HG02943 (cell line): ENCODE results near the gene ARF5.

ENCODE experiments used
- ATAC-seq: cut with Tn5 transposase; IDR thresholded peaks from one replicate; pipeline ENCODE4 v1.9.1; 2021; ENCODE audit warnings: mild to moderate bottlenecking, low read depth, moderate library complexity; ENCODE audit not compliant: unreplicated experiment

The ARF5 gene

DNA sequence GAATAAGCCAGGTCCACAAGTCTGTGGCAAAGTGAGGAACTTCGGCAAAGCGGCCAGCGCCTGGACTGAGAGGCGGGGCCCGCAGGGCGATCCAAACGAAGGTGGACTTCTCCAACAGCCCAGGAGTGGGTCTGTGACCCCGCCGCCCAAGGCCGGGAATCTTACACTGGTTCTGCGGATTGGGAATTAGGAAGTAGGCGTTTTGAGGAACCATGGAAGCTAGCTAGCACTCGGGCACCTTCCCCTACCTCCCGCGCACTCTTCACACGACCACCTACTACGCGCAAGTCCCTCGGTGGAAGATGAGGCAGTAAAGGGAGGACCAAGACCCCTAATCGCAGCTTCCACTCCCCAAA, 570 bp upstream of the ARF5 start:
- ATAC-seq: no peak

DNA sequence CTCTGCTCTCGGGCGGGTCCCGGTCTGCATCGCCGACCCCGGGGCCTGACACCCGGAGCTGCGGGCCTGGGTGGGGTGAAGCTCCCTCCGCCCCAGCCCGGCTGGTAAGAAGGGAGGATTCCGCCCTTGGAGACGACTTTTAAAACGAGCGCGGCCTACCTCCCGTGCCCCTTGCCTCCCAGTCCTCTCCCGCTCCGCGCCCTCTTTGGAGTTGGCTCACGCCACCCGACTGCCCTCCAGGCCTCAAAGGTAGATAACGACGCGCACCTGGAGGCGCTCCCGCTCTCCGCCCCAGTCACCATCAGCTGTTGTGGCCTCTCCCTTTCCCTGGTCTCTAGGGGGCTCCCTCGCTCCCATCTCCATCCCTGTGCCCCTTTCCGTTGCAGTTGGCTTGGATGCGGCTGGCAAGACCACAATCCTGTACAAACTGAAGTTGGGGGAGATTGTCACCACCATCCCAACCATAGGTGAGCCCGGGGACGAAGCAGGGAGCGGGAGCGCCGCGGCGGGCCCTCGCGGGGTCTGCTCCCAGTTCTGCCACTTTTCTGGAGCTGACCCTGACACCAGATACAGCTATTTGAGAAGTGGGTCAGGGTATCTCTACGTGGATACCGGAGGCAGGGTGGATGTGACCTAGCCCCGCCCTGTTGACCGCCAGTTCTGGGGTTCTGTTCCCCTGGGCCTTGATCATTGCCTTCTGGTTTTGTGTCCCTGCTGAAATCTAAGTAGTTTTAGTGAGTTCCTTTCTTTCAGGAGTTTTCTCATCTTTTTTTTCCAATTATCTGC, 679 bp downstream of the ARF5 start:
- peak; percentile 28 for ATAC-seq

DNA sequence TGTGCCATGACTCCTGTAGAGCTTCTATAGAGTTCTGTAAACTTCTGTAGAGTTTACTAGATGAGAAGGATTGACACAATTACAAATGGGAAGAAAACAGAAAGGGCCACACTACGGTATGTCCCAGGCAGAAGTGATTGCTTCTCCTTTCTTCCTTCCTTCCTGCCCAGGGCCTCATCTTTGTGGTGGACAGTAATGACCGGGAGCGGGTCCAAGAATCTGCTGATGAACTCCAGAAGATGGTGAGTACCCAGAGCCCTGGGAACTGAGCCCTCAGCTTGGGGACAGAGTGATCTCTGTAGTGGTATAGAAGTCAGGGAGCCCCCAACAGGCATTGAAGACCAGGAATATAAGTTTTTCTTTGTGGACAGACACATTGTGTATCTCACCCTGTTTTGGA, 1.7 kb downstream of the ARF5 start:
- no peak for ATAC-seq

DNA sequence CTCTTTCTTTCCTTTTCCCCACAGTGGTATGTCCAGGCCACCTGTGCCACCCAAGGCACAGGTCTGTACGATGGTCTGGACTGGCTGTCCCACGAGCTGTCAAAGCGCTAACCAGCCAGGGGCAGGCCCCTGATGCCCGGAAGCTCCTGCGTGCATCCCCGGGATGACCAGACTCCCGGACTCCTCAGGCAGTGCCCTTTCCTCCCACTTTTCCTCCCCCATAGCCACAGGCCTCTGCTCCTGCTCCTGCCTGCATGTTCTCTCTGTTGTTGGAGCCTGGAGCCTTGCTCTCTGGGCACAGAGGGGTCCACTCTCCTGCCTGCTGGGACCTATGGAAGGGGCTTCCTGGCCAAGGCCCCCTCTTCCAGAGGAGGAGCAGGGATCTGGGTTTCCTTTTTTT, 3.0 kb downstream of the ARF5 start:
- ATAC-seq: no peak

DNA sequence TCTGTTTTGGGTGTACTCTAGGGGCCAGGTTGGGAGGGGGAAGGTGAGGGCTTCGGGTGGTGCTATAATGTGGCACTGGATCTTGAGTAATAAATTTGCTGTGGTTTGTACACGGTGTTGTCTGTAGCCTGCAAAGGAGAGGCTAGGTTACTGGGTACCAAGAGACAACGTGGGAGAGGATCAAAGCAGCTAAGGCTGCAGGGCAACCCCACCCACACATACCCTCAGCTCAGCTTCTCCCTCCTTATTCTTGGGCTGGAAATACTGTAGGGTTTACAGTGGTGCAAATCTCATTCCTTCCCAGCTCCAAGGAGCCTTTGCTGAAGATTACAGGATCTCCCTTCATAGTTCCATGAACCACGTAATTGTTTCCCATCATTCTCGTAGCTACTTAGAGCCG, 3.4 kb downstream of the ARF5 start:
- no peak for ATAC-seq

DNA sequence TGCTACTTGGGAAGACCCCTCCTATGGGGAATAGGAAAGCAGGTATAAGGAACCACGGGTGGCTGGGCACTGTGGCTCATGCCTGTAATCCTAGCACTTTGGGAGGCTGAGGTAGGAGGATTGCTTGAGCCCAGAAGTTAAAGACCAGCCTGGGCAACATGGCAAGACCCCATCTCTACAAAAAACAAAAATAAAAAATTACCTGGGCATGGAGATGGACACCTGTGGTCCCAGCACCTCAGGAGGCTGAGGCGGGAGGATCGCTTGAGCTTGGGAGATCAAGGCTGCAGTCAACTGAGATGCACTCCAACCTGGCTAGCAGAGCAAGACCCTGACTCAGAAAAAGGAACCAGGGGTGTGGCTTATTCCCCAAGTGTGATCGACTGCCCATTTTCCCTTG, 4.3 kb downstream of the ARF5 start:
- ATAC-seq: no peak

DNA sequence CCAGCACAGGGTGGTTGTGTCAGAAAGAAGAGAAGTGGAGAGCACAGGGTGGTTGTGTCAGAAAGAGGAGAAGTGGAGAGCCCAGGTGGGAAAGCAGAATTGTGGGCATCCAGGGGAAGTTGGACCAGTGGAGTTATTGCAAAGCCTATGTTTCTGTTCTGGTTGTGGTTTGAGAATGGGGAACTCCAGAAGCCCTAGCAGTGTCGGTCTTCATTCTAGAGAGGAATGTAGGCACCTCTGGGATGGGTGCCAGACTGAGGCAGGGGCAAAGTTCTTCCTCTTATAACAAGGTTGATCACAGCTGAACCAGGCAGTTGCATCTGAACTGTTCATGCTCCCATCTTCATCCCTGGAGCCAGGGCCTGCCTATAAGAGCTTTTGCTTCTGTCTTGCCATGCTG, 6.3 kb downstream of the ARF5 start:
- no peak for ATAC-seq

DNA sequence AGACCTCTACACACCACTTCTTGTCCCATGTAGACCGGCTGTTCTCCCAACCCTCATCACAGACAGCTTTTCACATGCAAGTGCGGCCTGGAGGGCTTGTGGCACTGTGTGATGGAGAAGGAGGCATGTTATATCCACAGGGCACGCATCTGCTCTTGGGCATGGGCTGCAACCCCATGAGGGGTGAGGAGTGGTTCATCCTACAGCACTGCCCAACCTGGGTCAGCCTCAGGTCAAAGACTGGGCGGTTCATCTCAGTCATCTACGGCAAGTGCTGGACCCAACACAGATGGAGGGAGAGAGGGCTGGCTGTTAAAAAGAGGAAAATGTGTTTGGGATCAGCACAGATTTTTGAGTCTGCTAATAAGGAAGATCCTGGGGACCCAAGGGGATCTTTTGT, 7.5 kb downstream of the ARF5 start:
- no peak for ATAC-seq

DNA sequence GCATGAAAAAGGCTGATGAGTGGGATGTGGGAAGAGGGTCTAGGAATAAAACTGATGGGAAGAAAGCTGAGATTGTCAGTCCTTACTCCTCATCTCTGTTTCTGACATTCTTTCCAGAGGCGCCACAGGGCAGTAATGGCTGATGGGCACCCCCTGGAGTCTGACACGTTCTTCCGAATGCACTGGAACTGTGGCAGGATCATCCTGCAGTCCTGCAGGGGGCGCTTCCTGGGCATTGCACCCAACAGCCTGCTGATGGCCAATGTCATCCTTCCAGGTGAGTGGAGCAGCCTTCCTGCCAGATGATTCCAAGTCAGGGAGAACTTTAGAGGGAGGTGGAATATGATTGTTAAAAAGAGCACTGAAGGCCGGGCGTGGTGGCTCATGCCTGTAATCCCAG, 10.1 kb downstream of the ARF5 start:
- no peak for ATAC-seq

DNA sequence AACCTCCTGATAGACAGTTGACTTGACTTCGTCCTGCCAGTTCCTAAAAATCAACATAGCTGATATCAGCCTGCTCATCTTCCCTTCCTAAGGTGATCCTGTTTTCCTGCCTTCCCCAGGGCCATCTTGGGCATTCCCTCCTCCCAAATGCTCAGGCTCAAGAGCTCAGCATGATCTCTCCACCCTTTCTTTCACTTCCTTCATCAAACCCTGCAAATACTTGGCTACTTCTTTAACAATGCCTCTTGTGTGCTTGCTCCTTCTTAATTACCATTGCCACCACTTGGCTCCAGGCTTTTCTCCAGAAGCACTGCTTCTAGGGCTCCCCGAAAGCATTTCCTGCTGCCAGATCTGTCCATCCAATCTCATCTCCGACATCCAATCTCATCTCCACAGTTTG, 12.7 kb downstream of the ARF5 start:
- ATAC-seq: no peak

DNA sequence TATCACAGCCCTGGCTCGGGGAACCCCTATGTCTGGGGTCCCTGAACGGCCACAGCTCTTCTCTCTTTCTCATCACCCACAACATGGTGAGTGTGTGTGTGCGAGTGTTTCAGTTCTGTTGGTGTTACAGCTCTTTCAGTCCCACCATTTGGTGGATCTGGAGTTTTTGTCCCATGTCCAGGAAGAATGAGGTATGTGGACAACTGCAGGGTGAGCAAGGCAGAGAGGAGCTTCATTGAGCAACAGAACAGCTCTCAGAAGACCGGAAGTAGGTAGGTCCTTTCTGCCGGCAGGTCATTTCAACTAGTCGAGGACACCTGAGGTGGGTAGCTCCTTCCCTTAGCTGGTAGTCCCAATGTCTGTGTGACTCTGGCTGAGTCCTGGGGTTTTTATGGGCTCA, 20.2 kb downstream of the ARF5 start:
- ATAC-seq: no peak

DNA sequence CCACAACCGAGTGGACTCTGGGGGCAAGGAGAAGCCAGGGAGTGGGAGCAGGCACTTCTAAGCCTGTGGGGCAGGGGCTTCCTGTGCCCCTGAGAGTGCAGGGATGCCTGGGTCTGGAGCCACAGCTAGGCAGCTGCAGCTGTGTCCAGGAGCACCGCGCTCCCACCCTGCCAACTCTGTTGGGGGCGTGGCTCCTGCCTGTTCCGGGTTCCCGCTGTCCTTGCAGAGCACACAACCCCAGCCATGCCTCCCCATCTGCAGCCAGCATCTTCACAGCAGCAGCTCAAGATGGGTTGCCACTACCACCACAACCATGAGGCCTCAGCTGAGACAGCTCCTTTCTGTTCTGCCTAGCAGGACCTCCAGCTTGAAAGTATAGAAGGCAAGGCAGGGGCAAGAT, 21.1 kb downstream of the ARF5 start:
- ATAC-seq: no peak

DNA sequence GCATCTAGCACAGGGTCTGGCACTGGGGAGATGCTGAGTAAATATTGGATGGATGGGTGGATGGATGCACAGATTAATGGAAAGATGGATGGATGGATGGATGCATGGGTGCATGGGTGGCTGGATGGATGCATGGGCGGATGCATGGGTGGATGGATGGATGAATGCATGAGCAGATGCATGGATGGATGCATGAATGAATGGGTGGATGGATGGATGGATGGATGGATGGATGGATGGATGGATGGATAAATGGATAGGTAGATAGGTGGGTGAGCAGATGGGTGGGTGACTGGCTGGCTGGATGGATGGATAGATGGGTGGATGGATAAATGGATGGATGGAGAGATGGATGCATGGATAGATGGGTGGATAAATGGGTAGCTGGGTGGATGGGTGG, 24.1 kb downstream of the ARF5 start:
- ATAC-seq: no peak

DNA sequence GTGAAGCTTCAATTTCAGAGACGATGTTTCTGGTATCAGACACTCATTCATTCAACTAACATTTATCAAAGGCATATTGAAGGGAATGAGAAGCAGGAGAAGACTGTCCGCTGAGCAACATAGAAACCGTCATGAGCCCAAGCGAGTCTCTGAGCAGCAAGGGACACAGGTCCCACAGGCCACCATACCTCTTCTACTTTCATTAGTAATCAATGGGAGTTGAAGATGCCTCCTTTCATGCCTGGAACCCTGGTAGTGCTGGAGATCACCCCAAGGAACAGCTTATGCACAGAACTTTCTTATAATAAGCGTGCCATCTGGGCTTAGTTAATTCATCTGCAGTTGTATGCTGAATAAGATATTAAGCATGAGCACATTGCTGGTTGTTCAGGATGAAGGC, 28.5 kb downstream of the ARF5 start:
- no peak for ATAC-seq

DNA sequence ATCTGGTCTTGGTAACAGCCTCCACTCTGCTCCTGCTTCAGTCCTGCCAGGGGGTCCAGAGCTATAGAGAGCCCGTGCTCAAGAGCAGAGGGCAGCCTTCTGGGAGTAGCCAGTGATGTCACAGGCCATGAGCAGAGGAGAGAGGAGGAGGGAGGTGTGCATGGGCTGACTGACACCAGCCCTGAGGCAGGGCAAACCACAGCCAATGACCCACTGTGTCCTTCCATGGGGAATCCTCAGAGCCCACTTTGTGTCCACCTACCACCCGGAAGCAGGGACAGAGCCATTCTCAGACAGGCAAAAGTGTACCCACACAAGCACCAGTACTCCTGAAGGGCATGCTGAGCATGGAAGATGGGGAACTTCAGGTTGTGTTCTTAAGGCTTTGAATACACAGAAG, 29.8 kb downstream of the ARF5 start, which contains the start of gene PAX4:
PAX4 (minus strand) TSS at position 101 of the 400 bp plus-strand sequence. CDS start 2,214 bp downstream, outside the sequence.
- ATAC-seq: no peak

DNA sequence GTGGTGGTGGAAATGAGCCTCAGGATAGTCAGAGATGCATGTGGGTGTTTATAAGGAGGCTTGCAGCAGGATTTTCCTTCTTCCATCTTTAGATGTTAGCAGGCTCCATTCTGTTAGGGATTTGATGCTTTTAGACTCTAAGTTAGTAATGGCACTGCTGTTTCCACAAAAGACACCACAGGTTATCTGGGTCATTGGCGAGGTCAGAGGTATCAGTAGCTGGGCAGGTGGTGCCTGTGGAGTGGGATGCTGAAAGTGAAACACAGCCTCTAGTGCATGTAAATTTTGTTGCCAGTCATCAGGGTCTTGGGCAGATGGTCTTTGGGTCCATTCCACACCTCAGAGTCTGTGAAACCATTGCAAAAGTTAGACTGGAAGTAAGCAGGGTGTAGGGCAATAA, 30.6 kb downstream of the ARF5 start:
- no peak for ATAC-seq

DNA sequence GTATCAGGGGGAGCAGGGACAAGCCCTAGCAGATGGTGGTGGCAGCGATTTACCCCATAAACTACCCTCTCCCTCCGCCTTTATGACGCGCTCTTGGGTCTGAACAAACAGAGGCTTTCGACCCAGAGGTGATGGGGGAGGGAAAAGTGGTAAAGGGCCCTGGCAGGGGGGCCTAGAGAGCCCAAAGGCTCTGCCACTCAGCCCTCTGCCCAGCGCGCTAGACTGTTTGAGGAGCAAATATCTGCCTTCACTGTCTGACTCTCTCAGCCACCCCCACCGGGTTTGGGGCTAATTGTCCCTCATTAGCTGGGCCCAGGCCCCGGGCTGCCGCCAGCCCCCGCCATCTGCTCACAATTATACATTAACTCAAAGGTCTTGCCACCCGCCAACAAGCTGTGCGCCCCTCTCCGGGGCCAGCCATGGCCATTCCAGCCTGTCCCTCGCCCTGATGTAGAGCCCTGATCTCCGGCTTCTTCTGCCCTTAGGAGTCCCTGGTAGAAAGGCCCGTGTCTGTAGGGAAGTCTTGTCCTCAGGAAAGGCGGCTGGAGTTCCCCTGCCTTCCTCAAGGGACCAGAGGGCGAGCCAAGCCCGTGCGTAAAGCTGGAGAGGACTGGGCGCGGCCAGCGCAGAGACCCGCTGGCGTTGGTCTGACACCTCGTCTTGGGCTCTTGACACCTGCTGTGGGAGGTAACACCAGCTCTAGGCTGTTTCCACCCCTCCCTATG, 31.6 kb downstream of the ARF5 start:
- no peak for ATAC-seq

DNA sequence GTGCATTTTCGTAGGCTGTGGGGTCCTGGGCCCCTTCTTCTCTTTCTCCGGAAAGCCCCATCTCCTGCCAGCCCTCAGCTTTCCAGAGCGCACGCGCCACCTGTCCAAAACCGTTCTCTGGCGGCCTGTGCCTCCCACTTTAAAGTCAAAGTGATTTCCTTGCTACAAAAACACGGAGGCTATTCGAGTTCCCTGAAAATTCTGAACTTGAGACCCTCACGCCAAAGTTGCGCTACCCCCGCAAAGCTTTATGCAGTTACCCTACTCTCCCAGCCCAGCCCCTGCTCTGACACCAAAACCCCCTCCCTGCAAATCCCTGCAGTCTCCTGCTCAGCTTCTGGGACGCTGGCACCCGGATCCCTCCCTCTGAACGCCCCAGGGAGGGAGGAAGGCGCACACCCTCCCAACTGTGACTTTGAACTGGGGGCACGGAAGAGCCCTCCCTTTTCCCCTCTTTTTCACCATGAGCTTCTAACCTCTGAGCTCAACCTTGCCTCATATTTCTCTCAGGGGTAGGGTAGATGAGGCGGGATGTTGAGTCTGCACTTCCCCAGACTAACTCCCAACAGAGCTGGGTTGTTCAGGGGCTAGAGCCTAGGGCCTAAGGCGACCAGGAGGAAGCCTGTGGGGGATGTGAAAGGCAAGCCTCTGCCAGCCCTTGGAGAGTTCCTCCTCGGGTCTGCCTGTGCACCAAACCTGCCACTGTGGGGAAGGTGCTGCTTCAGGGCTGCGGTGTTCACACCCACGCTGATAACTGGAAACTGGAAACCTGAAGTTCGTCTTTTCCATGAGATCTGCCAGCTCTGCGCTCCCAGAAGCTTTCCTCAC, 32.4 kb downstream of the ARF5 start:
- no peak for ATAC-seq

DNA sequence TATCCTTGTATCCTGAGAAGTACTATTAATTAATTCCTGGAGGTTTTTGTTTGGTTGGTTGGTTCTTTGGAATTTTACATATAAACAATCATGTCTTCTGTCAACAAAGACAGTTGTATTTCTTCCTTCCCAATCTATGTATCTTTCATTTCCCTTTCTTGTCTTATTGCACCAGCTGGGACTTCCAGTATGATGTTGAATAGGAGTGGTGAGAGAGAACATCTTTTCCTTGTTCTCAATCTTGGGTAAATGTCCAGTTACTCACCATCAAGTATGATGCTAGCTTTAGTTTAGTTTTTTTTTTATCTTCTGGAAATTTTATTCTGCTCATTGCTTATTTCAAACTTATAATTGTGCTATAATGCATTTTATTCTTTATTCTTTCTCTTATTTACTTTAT, 37.1 kb downstream of the ARF5 start:
- ATAC-seq: no peak

DNA sequence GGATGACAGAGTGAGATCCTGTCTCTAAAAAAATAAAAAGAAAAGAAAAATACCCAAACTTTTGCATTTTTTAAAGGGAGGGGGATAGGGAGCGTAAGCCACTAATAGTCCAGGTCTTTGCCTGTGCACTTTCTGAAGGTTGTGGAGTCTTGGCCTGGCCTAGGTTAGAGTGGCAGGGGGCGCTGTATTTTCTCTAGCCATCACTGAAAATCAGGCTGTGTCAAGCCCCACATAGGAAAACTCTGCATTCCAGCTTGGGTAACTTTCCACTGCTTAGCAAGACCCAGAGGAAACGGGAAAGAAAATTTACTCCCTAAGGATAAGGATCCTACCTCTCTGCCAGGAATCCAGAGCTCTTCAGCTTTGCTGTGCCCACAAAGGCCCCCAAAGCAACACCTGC, 40.2 kb downstream of the ARF5 start:
- no peak for ATAC-seq

DNA sequence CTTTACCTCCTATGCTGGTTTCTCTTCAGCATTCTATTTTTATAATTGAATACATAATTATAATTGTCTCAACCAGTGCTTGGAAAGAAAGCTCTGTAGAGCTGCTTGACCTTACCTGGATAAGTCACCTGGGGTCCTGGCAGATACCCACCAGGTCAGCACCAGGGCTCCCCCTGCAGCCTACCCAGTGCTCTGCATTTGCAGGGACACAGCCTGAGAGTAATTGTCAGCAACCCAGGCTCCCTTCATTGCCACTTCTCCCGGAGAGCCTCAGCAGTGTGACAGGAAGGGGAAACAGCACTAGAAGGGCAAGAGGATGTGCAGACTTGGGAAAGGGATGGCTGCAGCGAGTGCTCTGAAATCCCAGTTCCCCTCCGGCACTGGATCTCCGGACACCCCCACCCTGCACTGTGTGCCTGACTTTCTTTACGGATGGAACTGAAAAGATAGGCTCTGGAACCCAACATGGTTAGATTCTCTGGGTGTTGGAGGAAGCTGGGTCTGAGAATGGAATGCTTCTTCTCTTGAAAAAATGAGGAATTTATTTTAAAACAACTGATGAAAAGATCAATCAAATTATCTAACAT, 41.1 kb downstream of the ARF5 start:
- ATAC-seq: no peak
